Hematopoietic multipotent progenitor cell treated with erythropoietin and hydrocortisone succinate and interleukin-3 and kit ligand, for 15 days (in vitro differentiated cells): ENCODE measurements around the gene AHCYL1.

Experiments used
- DNase-seq: peaks from one replicate; pipeline ENCODE4 v3.0.0-alpha.2; 2015; ENCODE audit warnings: low spot score

The AHCYL1 gene

DNA sequence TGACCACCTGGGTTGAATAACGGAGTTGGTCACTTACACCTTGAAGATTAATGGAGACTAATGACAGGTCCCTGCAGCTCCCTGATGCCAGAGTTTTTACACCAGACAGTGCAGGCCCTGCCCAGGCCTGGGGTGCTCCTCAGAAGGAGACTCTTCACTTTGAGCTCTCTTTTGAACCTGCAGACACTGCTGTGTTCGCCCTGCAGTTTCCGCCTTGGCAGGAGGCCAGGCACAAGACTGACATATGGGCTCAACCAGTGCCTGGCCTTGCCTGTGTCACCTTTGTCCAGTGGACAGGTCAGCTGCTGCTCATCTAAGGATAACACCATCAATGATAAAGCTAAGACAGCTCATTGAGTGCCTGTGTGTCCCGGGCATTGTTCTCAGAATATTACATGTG is 55.1 kb downstream of the AHCYL1 start:
- no peak for DNase-seq

DNA sequence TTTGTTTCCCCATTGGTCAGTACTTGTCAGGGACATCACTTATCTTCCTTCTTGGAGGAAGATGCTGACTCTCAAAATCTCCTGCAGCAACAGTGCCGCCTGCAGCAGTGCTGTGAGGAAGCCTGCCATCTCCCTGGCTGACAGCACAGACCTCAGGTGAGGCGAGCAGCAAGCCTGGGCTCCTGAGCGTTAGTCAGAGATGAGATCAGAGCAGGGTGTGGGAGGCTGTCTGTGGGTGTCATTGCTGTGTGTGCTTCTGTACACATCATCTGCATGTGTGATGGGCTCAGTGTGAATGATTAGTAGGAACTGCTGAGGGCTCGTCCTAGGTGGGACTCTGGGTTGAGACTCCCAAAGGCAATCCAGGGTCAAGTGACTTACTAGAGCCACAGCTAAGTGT is 56.0 kb downstream of the AHCYL1 start:
- DNase-seq: no peak

DNA sequence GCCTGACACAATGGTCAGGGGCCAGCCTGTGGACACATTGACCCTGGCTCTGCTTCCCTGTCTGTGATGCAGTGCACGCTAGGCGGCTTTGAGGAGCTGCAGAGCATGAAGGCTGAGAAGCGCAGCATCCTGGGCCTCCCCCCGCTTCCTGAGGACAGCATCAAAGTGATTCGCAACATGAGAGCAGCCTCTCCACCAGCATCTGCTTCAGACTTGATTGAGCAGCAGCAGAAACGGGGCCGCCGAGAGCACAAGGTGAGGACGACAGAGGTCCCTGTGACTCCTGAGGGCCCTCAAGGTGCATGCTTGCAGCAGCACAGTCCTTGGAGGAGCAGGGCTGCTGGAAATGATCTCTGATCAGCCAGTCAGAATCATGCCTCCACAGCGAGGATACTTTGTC is 58.5 kb downstream of the AHCYL1 start:
- DNase-seq: no peak

DNA sequence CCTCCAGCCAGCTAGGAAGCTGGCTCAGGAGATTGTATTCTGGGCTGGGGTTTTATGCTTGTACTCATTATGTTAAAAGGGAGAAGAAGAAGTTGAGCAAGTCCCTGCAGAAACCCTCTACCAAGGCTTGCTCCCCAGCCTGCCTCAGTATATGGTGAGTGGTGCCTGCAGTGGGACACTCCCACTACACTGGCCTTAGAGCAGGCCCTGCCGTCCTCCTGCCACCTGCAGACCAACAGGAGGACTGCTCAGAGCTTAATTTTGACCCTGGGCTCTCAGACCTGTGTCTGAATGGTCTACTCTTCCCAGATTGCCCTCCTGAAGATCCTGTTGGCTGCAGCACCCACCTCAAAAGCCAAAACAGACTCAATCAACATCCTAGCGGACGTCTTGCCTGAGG is 62.9 kb downstream of the AHCYL1 start:
- no peak for DNase-seq

DNA sequence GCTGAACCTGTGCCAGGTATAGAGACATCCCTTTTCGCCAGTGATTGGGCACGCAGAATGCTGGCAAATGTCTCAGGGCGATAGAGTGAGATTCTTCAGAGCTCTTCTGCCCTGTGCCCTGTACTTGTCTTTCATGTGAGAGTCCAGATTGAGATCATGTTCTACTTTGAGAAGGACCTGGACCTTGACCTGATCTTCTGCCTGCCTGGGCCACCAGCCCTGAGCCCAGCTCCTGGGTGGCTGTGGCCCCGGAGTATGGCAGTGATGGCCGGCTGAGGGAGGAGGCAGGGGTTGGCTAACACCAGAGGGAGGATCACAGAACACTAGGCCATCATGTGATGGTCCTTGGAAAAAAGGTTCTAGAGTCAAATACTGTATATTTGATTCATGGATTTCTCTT is 63.7 kb downstream of the AHCYL1 start:
- DNase-seq: no peak

DNA sequence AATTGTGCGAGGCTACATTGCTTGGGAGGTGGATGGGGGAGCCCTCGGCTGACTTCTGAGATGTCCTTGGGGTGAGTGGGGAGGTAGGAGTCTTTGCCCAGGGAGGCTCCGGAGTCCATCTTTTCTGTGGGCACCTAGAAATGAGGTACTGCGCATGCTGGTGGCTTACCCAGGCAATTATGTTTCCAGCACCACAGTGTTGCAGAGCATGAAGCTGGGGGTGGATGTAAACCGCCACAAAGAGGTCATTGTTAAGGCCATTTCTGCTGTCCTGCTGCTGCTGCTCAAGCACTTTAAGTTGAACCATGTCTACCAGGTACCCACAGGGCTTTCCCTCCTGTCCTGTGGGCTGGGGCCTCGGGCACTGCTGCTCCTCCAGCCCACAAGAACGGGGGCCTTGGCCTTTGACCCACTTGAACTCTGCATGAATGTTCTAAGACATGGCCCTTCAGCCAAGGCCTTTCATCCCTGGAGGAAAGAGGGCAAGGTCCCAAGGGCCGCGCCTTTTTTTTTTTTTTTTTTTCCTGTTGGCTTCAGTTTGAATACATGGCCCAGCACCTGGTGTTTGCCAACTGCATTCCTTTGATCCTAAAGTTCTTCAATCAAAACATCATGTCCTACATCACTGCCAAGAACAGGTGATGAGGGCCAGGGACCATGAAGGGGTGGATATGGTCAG is 64.5 kb downstream of the AHCYL1 start:
- no peak for DNase-seq

DNA sequence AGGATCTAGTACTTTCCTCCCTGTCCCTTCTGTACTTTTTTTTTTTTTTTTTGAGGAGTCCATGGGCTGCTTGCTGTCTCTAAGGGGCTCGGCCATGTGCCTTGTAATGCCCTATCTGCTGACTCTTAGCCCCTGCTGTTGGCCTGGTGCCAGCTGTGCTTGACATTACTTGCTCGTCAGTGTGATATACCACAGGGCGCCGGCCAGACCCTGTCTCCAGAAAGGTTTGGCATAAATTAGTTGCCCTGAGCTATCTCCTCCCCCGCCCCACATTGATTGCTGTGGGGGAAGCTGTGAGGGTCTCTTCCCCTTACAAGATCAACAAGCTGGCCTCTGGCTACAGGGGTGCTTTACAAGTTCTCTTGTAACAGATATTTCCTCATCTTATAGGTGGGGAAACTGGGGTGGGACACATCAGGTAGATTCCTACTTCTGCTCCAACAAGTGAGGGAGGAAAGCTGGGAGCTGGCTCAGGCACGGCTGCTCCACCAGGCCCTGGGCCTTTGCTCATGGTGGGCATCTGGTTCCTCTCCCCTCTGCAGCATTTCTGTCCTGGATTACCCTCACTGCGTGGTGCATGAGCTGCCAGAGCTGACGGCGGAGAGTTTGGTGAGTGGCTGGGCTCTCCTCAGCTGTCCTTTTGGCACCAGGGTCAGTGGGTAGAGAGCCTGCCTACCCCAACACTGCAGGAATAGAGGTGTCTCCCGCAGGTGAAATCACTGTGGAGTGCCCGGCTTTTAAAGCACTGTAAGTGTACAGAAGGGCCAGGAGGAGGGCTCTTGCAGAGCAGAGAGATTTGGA is 65.4 kb downstream of the AHCYL1 start:
- DNase-seq: no peak

DNA sequence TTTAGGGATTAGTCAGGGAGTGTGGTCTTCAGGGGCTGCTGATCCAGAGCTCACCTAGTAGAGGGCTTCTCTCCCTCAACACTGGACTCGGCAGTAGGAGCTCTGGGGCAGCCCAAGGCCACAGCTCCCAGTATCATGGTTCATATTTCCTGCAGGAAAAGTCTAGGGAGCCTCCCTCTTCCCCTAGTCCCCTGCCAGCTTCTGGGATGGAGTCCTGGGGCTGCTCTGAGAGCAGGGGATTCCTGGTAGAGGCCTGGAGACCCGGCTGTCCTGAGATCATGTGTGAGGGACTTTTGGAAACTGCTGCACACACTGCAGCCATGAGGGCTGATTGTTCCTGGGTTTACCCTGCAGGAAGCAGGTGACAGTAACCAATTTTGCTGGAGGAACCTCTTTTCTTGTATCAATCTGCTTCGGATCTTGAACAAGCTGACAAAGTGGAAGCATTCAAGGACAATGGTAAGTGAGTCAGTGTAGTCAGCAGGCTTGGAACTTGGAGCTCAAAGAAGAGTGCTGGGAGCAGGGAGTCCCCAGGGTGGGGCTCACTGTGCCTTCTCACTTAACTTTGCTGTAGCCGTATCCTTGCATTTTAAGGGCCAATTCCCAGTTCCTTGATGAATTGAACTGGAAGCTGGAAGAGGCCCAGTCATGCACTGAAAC is 66.2 kb downstream of the AHCYL1 start:
- DNase-seq: no peak

DNA sequence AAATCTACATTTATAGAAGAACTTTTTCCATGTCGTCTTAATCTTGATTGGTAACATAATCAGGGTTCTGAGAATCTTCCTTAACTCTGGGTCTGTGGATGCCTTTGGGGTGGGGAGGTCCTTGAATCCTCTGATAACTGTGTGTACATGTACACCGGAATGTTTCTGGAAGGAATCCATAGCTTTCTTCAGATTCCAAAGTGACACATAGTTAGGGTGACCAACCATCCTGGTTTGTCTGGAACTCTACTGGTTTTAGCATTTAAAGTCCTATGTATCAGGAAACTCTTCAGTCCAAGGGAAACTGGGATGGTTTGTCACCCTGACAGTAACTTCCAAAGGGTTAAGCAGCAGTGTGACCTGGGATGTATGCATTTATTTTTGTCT is 66.7 kb downstream of the AHCYL1 start:
- no peak for DNase-seq

DNA sequence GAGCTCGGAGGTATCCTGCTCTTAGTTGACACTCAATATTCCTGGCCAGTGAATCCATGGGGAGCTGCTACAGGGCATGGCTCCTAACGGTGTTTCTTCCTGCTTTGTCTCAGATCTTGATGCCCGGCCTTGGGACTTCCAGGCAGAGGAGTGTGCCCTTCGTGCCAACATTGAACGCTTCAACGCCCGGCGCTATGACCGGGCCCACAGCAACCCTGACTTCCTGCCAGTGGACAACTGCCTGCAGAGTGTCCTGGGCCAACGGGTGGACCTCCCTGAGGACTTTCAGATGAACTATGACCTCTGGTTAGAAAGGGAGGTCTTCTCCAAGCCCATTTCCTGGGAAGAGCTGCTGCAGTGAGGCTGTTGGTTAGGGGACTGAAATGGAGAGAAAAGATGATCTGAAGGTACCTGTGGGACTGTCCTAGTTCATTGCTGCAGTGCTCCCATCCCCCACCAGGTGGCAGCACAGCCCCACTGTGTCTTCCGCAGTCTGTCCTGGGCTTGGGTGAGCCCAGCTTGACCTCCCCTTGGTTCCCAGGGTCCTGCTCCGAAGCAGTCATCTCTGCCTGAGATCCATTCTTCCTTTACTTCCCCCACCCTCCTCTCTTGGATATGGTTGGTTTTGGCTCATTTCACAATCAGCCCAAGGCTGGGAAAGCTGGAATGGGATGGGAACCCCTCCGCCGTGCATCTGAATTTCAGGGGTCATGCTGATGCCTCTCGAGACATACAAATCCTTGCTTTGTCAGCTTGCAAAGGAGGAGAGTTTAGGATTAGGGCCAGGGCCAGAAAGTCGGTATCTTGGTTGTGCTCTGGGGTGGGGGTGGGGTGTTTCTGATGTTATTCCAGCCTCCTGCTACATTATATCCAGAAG is 69.2 kb downstream of the AHCYL1 start:
- peak; percentile 71 for DNase-seq

DNA sequence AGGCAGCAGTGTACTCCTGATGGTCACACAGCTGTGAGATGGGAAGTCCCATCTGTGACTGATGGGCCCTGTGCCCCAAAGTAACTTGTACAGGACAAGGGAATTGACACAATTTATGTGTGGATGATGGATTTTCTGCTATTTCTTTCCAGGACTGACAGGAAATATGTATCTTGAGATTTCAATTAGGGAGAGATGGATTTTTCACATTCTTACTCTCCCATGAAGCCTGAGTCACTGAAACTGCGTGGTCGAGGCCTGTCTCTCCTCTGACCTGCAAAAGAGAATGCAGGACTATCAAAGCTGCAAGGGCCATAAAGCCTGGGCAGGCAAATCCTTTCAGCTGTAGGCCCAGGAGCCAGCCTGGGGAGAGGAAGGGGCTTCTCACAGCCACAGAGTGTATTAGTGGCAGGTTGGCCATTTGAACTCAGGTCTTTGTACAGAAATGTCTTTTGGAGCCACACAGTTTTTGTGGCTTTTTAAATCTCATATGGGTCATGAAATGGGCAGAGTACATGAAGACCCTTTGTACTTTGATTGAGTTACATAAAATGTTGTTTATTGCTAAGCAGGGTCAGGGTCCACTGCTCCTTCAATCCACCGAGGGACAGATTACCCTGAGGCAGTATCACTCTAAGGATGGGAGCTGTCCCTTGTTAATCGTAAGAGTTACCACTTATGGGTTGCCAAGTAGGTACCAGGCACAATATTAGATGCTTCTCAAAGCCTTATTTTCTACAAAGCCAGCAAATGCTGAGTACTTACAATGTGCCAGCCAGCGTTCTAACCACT is 71.1 kb downstream of the AHCYL1 start:
- no peak for DNase-seq

DNA sequence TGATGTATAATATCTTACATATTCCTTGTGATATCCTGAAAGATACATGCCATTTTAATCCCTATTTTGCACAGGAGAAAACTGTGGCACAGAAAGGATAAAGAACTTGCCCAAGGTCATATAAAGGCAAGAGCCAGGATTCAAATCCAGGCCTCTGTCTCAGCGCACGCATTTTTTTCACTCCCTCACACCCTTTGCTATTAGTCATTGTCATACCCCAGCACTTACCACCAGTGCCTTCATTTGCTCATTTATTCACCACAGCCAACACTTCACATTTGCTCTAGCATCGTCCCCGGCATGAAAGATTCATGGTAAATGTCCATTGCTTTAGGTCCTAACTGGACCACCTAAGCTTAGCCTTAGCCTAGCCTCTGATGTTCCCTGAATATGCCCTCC is 71.7 kb downstream of the AHCYL1 start:
- DNase-seq: no peak

DNA sequence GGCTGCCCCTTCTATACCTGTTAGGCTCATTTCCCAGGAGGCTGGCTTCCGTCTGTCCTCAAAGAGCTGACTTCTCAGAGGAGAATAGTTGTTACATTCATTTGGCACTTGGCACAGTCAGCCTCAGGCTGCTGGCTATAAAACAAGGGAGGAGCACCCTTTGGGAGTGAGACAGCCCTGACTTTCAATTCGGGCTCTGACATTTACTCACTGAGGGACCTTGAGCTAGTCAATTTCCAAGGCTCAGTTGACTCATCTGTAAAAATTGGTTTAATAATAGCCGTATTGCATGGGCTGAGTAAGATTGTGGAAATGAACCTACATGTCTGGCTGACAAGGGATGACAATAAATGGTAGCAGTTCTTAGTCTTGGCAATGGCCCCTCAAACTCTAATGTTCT is 72.2 kb downstream of the AHCYL1 start:
- DNase-seq: no peak

DNA sequence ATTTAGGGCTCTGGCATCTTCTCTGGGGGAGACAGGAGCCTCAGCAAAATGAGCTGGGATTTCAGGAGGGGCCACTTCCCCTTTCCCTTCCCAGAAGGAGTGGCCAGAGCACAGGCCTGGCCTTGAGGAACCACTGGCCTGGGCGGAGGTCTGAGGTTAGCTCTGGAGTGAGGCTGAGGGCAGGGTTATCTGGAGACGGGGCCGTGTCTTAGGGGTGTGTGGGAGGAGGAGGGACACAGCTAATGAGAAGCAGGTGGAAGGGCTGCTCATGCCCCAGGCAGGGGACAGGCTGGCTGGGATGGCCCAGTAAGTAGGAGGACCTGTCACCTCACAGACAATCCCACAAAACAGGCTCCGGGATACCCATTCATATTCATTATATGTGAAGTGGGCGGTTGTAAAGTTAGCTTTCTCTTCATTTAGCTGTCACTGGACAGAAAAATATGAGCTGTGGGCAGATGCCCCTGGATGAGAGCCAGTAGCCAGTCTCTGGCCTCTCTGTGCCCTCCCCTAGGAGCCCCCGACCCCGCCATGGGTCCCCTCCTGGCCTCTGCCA is 73.5 kb downstream of the AHCYL1 start:
- DNase-seq: no peak

DNA sequence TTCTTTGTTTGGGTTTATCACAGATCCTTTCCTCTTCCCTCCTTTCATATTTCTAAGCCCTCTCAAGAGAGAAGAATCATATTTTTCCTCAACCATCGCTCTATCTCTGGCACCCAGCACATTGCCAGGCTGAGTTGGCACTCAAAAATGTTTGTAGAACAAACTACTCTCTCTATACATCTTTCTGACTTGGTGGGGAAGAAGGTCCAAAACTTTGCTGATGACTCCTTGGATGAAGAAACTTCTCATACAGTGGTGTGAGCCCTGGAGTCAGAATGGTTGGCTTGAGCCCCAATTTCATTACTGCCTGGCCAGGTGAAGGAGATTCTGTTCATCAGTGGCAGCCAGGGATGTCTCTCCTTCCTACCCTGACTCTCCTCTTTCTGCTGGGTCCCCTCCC is 74.0 kb downstream of the AHCYL1 start:
- DNase-seq: no peak

DNA sequence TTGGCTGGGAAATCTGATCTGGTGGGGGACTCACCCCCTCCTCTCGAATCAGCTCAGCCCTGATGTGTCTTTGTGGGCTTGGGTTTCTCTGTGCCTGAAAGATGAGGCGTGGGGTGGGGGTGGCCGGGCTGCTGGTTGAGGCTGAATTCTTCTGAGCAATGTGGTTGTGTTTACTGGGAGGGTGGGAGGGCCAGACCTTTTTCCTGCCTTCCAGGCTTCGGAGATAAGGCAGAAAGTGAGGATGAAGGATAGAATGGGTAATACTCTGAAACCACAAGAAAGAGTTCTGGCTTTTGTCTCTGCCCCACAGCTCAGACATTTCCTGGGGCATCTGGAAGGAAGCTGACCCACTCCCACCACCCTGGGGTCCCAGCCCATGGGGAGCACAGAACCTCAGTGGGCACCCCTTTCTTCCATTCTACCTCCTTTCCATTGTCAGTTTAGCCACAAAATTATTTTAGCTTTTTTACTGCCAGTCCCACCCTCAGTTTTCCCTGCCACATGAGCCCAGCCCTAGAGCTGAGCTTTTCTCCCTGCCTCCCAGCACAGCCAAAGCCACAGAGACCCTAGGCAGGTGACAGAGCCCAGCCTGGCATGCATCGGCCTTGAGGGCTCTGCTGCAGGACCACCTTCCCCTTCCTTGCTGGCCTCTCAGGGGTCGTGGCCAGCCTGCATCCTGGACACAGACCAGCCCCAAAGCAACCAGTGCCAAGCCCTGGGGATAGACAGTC is 74.7 kb downstream of the AHCYL1 start:
- DNase-seq: no peak

DNA sequence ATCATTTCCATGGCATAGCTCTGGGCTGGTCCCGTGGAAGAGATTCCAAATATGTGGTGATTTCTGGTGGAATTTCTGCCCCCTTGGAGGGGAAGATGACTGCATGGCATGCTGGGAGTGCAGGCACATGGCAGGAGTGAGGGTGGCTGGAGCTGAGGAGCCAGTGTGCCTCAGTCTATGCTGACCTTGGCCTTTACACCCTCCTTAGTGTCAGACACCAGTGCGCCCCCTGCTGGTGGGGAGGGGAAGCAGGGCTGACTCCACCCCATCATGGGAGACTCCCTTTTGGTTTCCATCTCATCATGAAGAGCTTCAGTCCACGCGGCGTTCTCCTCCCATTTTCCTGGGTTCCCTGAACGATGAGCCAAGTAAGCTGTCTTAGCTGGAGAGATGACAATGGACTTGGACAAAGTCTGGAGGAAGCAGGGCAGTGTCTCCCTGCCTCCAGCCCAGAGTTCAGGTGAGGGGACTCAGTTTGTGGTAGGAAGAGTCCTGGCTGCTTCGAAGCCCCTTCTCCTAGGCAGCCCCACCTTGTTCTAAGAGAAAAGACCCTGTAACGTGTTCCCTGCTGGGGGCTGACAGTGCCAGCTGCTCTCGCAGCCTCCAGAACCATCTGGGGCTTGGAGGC is 75.6 kb downstream of the AHCYL1 start:
- DNase-seq: peak; percentile 82

DNA sequence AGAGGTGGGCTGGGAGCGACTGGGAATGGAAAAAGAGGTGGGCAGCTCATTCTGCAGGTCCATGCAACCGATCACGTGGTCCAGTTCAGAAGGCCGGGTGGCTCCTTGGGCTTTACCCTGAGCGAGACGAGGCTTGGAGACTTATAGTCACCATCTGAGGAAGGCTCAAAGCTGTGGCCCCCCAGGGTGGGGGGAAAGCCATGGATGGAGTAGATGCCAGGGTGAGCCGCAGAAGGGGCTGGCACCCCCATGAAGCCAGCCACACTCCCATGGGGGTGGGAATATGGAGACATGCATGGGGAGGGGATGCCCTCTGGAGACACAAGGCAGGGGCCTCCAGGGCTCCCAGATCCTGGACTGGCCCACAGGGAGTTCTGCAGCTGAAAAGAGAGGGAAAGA is 76.1 kb downstream of the AHCYL1 start:
- no peak for DNase-seq

DNA sequence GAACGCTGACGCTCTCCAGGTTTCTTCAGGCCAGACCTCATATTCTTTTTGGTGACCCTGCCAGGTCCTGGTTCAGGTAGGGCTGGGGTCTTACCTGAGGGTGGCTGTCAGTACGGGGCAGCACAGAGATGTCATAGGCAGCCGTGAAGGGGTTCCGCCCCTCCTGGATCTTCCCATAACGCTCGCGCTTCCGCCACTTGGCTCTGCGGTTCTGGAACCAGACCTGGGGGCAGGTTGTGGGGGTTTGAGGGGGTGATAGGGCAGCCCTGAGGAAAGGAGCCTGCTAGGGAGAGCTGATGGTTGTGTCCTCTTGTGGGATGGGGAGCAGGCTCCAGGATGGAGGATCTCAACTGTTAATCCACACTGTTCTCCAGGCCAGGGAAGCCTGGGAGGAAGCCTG is 76.8 kb downstream of the AHCYL1 start:
- DNase-seq: no peak

DNA sequence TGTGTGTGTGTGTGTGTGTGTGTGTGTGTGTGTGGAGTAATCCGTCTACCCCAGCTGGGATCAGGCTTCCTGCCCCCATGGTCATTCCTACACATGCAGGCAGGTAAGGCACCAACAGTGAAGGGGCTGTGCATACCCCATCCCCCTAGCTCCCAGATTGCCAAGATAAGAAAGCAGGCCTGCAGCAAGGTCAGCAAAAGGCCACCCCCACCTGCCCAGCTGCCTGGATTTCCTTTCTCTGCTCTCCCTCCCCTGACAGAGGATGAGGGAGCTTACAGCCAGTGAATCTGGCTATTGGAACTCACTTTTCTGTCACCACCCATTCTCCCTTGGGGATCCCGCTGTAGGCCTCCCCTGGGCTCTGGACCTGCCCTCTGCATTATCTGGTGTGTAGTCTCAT is 78.0 kb downstream of the AHCYL1 start:
- DNase-seq: no peak
